H9 (cell line): ENCODE measurements around the gene DYNC1I2. TPM values are rescaled to one million over a fixed set of nuclear protein-coding genes. Genes with fewer than 3 reads are reported as not detected.

Source experiments
- DNase-seq: peaks from one replicate; pipeline ENCODE4 v3.0.0-alpha.2; 2017
- H2AFZ ChIP-seq: one replicate; pipeline ENCODE4 v1.6.1; 2013; ENCODE audit warnings: mild to moderate bottlenecking, low read length, control low read depth, moderate library complexity
- H2AK5ac ChIP-seq: 2 replicates; pipeline ENCODE4 v1.6.1; 2013; ENCODE audit warnings: low read length, control low read depth, mixed read lengths; ENCODE audit not compliant: insufficient read length
- H2BK120ac ChIP-seq: one replicate; pipeline ENCODE4 v1.6.1; 2013; ENCODE audit warnings: low read depth, mild to moderate bottlenecking, low read length, control low read depth, inconsistent platforms; ENCODE audit not compliant: poor library complexity, severe bottlenecking
- H2BK12ac ChIP-seq: 2 replicates; pipeline ENCODE4 v1.6.1; 2013; ENCODE audit warnings: low read length, control low read depth, mixed read lengths, low read depth; ENCODE audit not compliant: insufficient read length
- H2BK15ac ChIP-seq: 2 replicates; pipeline ENCODE4 v1.6.1; 2013; ENCODE audit warnings: low read depth, low read length, control low read depth
- H2BK20ac ChIP-seq: one replicate; pipeline ENCODE4 v1.6.1; 2013; ENCODE audit warnings: low read depth, mild to moderate bottlenecking, low read length, control low read depth, inconsistent platforms; ENCODE audit not compliant: poor library complexity, severe bottlenecking
- H2BK5ac ChIP-seq: 2 replicates; pipeline ENCODE4 v1.6.1; 2013; ENCODE audit warnings: low read length, control low read depth, mixed read lengths; ENCODE audit not compliant: insufficient read length
- H3K14ac ChIP-seq: 2 replicates; pipeline ENCODE4 v1.6.1; 2013; ENCODE audit warnings: low read length, control low read depth; ENCODE audit not compliant: insufficient read depth
- H3K18ac ChIP-seq: 2 replicates; pipeline ENCODE4 v1.6.1; 2013; ENCODE audit warnings: low read depth, mild to moderate bottlenecking, mixed read lengths, low read length, control low read depth; ENCODE audit not compliant: insufficient read length
- H3K23ac ChIP-seq: 2 replicates; pipeline ENCODE4 v1.6.1; 2013; ENCODE audit warnings: low read length, control low read depth, mixed read lengths, low read depth; ENCODE audit not compliant: insufficient read length
- H3K23me2 ChIP-seq: 2 replicates; pipeline ENCODE4 v1.6.1; 2013; ENCODE audit warnings: low read depth, mild to moderate bottlenecking, mixed read lengths, low read length, control low read depth; ENCODE audit not compliant: insufficient read length, poor library complexity, severe bottlenecking
- H3K27ac ChIP-seq: 2 replicates; pipeline ENCODE4 v1.5.1; 2013; ENCODE audit warnings: low read length, control low read depth, mixed read lengths, low read depth; ENCODE audit not compliant: insufficient read length
- H3K27me3 ChIP-seq: 2 replicates; pipeline ENCODE4 v1.6.1; 2013; ENCODE audit warnings: low read length, control low read depth, inconsistent platforms; ENCODE audit not compliant: insufficient read depth
- H3K4ac ChIP-seq: 2 replicates; pipeline ENCODE4 v1.6.1; 2013; ENCODE audit warnings: low read depth, mild to moderate bottlenecking, control low read depth, inconsistent platforms, low read length, moderate library complexity
- H3K4me1 ChIP-seq: 2 replicates; pipeline ENCODE4 v1.6.1; 2013; ENCODE audit warnings: low read length, control low read depth, inconsistent platforms; ENCODE audit not compliant: insufficient read depth
- H3K4me2 ChIP-seq: 2 replicates; pipeline ENCODE4 v1.6.1; 2013; ENCODE audit warnings: low read length, control low read depth, mixed read lengths; ENCODE audit not compliant: insufficient read length, insufficient read depth
- H3K56ac ChIP-seq: 2 replicates; pipeline ENCODE4 v1.6.1; 2013; ENCODE audit warnings: low read depth, mild to moderate bottlenecking, mixed read lengths, low read length, control low read depth; ENCODE audit not compliant: insufficient read length
- H3K79me1 ChIP-seq: 2 replicates; pipeline ENCODE4 v1.6.1; 2013; ENCODE audit warnings: low read depth, mild to moderate bottlenecking, moderate library complexity, low read length, control low read depth, inconsistent platforms; ENCODE audit not compliant: insufficient read depth, poor library complexity, severe bottlenecking
- H3K79me2 ChIP-seq: 2 replicates; pipeline ENCODE4 v1.6.1; 2013; ENCODE audit warnings: low read length, control low read depth, inconsistent platforms; ENCODE audit not compliant: insufficient read depth
- H3K9ac ChIP-seq: 2 replicates; pipeline ENCODE4 v1.6.1; 2013; ENCODE audit warnings: low read length, control low read depth, mixed read lengths; ENCODE audit not compliant: insufficient read length; ENCODE audit errors: extremely low read depth
- H3K9me3 ChIP-seq: one replicate; pipeline ENCODE4 v1.6.1; 2013; ENCODE audit warnings: low read depth, low read length, inconsistent platforms; ENCODE audit not compliant: control insufficient read depth
- H3T11ph ChIP-seq: one replicate; pipeline ENCODE4 v1.6.1; 2013; ENCODE audit warnings: mild to moderate bottlenecking, low read length, control low read depth, inconsistent platforms
- H4K20me1 ChIP-seq: one replicate; pipeline ENCODE4 v1.6.1; 2013; ENCODE audit not compliant: control insufficient read depth, insufficient read length, insufficient read depth
- H4K5ac ChIP-seq: 2 replicates; pipeline ENCODE4 v1.6.1; 2013; ENCODE audit warnings: low read depth, mild to moderate bottlenecking, mixed read lengths, low read length, control low read depth; ENCODE audit not compliant: insufficient read length
- H4K8ac ChIP-seq: replicated peaks from 2 replicates; pipeline ENCODE4 v1.6.1; 2013; ENCODE audit warnings: low read length, control low read depth, mixed read lengths, low read depth; ENCODE audit not compliant: insufficient read length
- H4K91ac ChIP-seq: 2 replicates; pipeline ENCODE4 v1.6.1; 2013; ENCODE audit warnings: low read depth, mild to moderate bottlenecking, moderate library complexity, mixed read lengths, low read length, control low read depth; ENCODE audit not compliant: insufficient read length
- H3K27ac Mint-ChIP-seq, 3 experiments: 2 replicates in 2 of 3; 3 replicates in 1 of 3; pipeline ENCODE4 v1.8.0; 2020 to 2021; ENCODE audit warnings: mixed read lengths in 3 of 3, mild to moderate bottlenecking in 1 of 3, moderate library complexity in 1 of 3
- H3K27me3 Mint-ChIP-seq: 2 replicates; pipeline ENCODE4 v1.8.0; 2021; ENCODE audit warnings: low read depth, mild to moderate bottlenecking, moderate library complexity, mixed read lengths
- H3K36me3 Mint-ChIP-seq, 3 experiments: 2 replicates in 2 of 3; 3 replicates in 1 of 3; pipeline ENCODE4 v1.8.0; 2020 to 2021; ENCODE audit warnings: low read depth in 3 of 3, mixed read lengths in 3 of 3; ENCODE audit not compliant: insufficient read depth in 1 of 3
- H3K4me1 Mint-ChIP-seq, 2 experiments: 2 replicates each; pipeline ENCODE4 v1.8.0; 2020; ENCODE audit warnings: mixed read lengths in 2 of 2
- H3K4me3 Mint-ChIP-seq, 2 experiments: 2 replicates in 1 of 2; 3 replicates in 1 of 2; pipeline ENCODE4 v1.8.0; 2020 to 2021; ENCODE audit warnings: mild to moderate bottlenecking in 2 of 2, mixed read lengths in 2 of 2, moderate library complexity in 1 of 2
- H3K9me3 Mint-ChIP-seq, 2 experiments: 2 replicates in 1 of 2; 3 replicates in 1 of 2; pipeline ENCODE4 v1.8.0; 2020; ENCODE audit warnings: mild to moderate bottlenecking in 2 of 2, mixed read lengths in 2 of 2, moderate library complexity in 1 of 2
- total RNA-seq: library from RNA; stranded (reverse); gene quantifications from 2 replicates; pipeline ENCODE4 v1.2.1, GENCODE V29; 2021
- TF ChIP-seq, protein P1 (sequence below): fragments of 200-600 bp; sonication (generic); conservative IDR thresholded peaks from 3 replicates; pipeline ENCODE4 v1.8.0; 2021; ENCODE audit warnings: antibody characterized with exemption, mild to moderate bottlenecking

Gene DYNC1I2
- total RNA-seq, 1 experiment from 2014 or later: 73.4 TPM

DNA sequence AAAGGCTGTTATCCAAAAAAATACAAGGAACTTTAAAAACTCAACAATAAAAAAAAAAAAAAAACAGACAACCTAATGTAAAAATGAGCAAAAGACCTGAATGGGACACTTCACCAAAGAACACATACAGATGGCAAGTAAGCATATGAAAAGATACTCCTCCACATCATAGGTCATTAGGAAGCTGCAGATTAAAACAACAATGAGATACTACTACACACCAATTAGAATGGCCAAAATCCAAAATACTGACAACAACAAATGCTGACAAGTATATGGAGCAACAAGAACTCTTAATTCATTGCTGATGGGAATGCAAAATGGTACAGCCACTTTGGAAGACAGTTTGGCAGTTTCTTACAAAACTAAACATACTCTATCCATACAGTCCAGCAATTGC lies 84.2 kb downstream of the DYNC1I2 start:
- TF ChIP-seq, protein P1, sequence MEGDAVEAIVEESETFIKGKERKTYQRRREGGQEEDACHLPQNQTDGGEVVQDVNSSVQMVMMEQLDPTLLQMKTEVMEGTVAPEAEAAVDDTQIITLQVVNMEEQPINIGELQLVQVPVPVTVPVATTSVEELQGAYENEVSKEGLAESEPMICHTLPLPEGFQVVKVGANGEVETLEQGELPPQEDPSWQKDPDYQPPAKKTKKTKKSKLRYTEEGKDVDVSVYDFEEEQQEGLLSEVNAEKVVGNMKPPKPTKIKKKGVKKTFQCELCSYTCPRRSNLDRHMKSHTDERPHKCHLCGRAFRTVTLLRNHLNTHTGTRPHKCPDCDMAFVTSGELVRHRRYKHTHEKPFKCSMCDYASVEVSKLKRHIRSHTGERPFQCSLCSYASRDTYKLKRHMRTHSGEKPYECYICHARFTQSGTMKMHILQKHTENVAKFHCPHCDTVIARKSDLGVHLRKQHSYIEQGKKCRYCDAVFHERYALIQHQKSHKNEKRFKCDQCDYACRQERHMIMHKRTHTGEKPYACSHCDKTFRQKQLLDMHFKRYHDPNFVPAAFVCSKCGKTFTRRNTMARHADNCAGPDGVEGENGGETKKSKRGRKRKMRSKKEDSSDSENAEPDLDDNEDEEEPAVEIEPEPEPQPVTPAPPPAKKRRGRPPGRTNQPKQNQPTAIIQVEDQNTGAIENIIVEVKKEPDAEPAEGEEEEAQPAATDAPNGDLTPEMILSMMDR: no peak
- Histone ChIP-seq H4K8ac (no peak overlapping the region), H3K9ac (no peak overlapping the region), H3K27me3 (no peaks in the 10 kb centered on the region), H3K79me1 (no peaks in the 10 kb centered on the region), H4K91ac (no peak overlapping the region), H2BK15ac (no peak overlapping the region), H3K79me2 (no peaks in the 10 kb centered on the region), H3K27ac (no peak overlapping the region), H3K14ac (no peak overlapping the region), H2BK5ac (no peak overlapping the region), H3K23me2 (no peaks in the 10 kb centered on the region), H2BK20ac (no peak overlapping the region), H2BK12ac (no peak overlapping the region), H3K4ac (no peak overlapping the region), H4K20me1 (no peaks in the 10 kb centered on the region), H3K4me2 (no peak overlapping the region), H3K23ac (no peak overlapping the region), H3K56ac (no peak overlapping the region), H4K5ac (no peak overlapping the region), H2AK5ac (no peak overlapping the region), H2BK120ac (no peak overlapping the region), H2AFZ (no peak overlapping the region), H3K4me1 (no peaks in the 10 kb centered on the region), H3K18ac (no peak overlapping the region), H3K9me3 (no peaks in the 10 kb centered on the region), H3T11ph (no peak overlapping the region)
- H3K36me3 Mint-ChIP-seq: peaks cover 23 to 52% (median 34%) of the 10 kb centered on the region in 3 experiments
- H3K27me3 Mint-ChIP-seq: peaks cover 3% of the 10 kb centered on the region; the same call in 1 of the 2 replicates
- H3K27ac Mint-ChIP-seq: no peak overlapping the region
- H3K4me3 Mint-ChIP-seq: no peak overlapping the region
- no peaks in the 10 kb centered on the region for H3K4me1 Mint-ChIP-seq
- no peak for DNase-seq
- H3K9me3 Mint-ChIP-seq: peaks cover 39 to 50% of the 10 kb centered on the region in 2 experiments
